HG03280 (cell line): ENCODE measurements around the gene GNG11.
"Not testable (repeated sequence)": the region's sequence is repeated elsewhere in the genome, so short reads cannot be mapped to it uniquely, and the experiment has no call there.

ENCODE experiments used
- ATAC-seq: cut with Tn5 transposase; IDR thresholded peaks from one replicate; pipeline ENCODE4 v1.9.1; 2021; ENCODE audit warnings: mild to moderate bottlenecking, moderate library complexity; ENCODE audit not compliant: unreplicated experiment

GNG11 gene

GRCh38 chr7:93911242-93911641 lies 10.3 kb upstream of the GNG11 start:
- not testable (repeated sequence) for ATAC-seq

DNA sequence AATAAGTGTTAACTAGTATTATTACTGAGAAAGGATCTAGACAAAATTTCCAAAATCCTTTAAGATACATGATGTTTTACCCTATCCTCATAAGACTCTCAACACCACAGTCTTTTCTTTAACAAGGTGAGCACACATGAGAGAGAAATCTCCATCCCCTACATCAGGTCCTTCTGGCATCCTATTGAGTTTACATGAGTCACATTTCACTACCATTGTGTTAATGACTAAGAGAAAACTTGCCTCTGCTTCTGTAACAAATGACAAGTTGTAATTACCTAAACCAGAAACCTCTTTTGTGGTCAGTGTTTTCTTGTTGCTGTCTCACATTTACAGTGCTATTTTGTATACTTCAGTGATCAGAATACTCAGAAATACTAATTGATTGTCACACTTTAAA lies 9.9 kb upstream of the GNG11 start:
- peak; percentile 48 for ATAC-seq

- ATAC-seq: no peak
Measured at GRCh38 chr7:93913197-93913596, 8.3 kb upstream of the GNG11 start.

DNA sequence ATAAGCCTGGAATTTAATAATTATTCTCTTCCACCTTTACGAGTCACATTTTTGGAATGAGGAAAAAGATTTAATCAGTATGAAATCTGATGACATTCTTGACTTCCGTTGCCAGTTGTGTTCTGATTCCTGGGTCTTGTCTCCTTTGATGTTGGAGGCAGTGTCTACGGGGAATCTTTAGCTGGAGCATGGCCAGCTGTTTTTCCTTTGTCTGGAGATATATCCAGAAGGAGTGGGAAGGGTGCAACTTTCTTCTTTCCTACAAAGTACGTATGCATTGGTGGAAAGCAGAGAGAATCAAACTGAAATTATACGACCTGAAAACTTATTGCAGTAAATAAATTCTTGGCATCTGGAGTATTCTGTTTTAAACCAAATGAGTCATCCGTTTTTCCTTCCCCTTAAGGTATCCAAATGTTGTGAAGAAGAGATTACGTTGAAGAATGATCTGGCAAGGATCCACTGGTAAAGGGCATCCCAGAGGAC lies 6.9 kb upstream of the GNG11 start:
- ATAC-seq: no peak

DNA sequence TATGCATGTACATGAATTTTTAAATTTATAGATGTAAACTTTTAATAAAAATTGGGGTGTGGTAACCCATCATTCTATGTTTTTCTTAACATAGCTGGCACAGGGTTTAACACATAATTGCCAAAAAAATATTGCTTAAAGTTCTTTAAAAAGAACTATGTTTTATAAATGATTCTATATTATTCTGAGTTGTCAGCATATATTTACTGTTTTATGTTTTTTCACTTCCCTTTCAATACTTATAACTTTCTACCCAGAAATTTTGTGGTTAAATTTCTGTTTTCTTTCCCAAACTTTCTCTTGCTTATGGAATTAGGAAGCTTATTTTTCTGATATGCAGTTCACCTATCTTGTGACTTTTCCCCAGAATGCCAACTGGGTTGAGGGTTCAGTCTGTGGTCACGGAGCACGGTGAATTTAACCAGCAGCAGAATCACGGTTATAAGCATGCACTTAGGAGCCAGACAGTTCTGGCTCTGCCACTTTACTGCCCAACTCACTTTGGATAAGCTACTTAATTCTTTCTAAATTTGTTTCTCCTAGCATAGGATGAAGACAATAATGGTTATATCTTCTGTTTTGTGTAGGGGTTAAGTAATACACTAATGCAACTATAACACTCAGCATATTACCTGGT lies 6.2 kb upstream of the GNG11 start:
- not testable (repeated sequence) for ATAC-seq

GRCh38 chr7:93915888-93916287 lies 5.6 kb upstream of the GNG11 start:
- peak; percentile 42 for ATAC-seq

DNA sequence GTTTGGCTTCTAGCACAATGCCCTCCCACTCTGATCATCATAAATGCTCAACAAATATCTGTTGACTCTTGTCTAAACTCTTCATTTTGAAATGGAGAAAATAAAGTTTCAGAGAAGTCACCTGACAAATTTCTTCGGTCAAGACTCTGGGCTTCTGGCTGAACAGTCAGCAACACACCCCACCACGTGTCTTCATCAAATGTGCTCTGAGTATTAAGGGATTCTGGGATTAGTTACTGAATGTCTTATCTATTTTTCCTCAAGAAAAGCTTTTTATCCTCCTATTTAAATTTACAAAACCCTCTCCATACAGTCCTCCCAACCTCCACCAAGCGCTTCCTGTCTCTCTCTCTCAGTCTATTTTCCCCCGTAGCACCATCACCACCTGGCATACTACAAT lies 5.2 kb upstream of the GNG11 start:
- ATAC-seq: not testable (repeated sequence)

DNA sequence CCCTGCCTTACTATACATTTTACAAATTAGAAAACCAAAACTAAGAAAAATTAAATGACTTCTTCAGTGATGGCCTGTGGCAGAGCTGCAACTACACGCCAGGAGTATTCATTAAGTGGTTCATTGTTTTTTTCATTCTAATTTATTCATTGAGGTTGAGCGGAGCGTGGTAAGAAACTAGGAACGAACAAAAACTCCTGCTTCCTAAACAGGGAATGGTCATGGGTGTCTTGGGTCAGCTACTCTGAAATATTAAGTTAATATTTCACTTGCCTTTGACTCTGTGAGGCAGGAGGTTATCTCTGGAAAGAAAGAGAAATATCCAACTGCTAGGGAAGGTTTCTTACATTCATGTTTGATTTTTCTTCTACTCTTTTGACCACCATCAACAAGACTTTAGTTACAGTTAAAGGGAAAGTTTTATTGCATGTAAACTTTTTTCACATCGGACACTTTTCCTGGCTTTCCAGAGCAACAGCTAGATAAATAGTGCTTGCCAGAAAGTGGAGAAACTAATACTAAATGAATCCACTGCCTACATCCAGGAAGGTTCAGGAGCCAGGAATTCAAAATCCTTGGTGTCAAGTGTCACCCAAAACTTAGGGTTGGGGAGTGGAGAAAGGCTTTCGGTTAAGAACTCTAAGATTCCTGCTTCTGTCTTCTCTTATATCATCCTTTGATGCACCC lies 896 bp upstream of the GNG11 start:
- ATAC-seq: no peak

DNA sequence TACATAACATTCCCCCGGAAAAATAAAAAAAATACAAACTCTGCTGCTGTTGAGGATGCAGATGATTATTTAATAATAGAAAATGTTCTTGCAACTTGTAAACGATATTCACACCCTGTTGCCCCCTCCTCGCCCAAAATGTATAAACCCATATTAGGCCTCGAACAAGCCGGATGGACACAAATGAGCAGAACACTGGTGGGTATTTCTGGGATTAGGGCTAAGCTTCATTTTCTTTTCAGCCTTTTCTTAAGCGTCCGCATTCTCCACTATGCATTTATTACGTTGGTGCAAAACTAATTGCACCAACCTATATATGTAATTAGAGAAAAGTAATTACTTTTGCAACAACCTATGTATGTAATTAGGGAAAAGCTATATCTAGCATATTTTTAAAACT lies 349 bp upstream of the GNG11 start:
- no peak for ATAC-seq

- ATAC-seq: no peak
Measured at GRCh38 chr7:93923296-93923695, 1.8 kb downstream of the GNG11 start.

DNA sequence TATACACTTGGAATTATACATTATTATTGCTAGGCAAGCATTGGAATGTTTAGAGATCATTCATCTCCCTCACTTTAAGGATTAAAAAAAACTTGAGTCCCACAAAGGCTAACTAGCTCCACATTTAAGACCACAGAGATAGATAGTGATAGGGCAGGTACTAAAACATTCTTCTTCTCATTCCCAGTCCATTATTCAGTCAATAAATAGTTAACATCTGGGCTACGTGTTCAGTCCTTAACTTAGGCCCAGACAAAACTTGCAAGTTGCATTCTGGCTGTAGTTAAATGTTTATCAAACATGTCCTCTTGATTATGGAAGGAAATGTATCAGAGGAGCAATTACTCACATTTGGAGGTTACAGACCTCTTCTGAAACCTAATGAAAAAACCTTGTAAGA lies 2.4 kb downstream of the GNG11 start:
- ATAC-seq: no peak

- no peak for ATAC-seq
Measured at GRCh38 chr7:93926800-93927199, 5.3 kb downstream of the GNG11 start.

GRCh38 chr7:93927585-93927984 lies 6.0 kb downstream of the GNG11 start:
- no peak for ATAC-seq

- ATAC-seq: no peak
Measured at GRCh38 chr7:93931655-93932054, 10.1 kb downstream of the GNG11 start.

DNA sequence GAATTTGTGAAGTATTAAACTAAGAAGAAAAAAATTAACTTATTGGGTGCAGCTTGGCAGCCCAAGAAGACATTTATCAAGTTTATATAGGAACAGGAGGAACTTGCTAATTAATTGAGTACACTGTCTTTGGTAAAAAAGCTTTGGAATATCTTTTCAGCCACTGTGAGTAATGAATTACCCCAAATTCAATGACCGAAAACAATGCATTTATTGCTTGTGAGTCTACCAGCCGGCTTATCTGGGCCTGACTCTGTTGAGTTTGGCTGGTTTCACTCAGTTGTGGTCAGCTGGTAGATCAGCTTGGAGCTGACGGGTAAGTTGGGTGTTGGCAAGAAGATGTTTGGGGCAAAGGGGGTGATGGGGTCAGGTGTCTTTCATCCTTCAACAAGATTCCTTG lies 11.6 kb downstream of the GNG11 start:
- ATAC-seq: no peak

DNA sequence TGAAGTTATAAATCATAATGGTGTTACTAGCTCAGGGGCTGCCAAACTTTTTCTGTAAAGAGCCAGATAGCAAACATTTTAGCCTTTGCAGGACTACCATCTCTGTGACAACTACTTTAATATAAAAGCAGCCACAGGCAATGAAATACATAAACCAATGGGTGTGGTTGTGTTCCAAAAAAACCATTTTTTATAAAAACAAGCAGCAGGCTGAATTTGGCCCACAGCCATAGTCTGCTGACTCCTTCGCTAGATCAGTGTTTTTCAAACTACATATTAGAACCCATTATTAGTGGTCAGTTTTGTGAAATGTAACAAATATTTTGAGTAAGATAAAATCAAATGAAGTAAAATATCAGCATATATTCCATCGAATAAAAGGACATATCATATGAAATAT lies 13.6 kb downstream of the GNG11 start:
- no peak for ATAC-seq

DNA sequence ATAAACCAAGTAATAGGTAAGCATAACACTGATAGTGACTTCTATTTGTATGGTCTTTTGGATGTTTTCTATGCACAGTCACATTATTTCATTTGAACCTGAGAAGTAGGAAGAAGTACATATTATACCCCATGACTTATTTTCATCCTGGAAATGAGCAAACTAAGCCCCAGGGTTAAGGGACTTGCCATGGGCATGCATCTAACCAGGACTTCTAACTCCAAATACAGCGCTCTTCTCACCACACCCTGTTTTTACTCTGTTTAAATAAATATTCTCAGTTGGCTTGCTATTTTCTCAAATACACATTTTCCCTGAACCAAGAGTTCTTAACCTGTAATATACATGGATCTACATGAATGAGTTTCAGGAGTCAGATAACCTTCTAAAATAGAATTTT lies 16.3 kb downstream of the GNG11 start:
- ATAC-seq: no peak

DNA sequence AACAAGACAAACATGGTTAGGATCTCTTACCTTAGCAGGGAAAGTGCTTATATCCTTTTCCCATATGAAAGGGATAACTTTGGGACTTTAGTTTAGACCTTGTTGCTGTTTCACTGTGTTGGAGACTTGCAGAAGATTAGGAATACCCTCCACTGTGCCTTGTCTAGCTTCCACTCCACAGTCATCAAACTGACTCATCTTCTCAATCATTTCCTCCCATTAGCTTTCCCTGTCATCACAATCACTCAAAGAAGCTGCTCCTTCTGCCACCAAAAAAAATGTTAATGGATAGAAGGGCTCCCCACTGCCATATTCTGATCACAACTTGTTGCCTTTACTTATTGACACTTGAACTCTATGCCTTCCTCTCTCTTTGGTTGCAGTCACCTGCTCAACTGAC lies 16.8 kb downstream of the GNG11 start:
- no peak for ATAC-seq

DNA sequence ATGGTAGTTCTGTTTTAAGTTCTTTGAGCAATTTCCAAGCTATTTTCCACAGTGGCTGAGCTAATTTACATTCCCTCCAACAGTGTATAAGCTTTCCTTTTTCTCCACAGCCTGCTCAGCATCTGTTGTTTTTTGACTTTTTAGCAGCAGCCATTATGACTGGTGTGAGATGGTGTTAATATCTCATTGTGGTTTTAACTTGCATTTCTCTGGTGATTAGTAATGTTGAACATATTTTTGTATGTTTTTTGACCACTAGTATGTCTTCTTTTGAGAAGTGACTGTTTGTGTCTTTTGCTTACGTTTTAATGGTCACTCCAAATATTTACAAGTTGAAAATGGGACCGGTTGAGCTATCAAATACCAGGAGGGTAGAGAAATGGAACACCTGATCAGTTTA lies 20.4 kb downstream of the GNG11 start:
- no peak for ATAC-seq

- no peak for ATAC-seq
Measured at GRCh38 chr7:93943816-93944540, 22.4 kb downstream of the GNG11 start.

- no peak for ATAC-seq
Measured at GRCh38 chr7:93944673-93945072, 23.1 kb downstream of the GNG11 start.

DNA sequence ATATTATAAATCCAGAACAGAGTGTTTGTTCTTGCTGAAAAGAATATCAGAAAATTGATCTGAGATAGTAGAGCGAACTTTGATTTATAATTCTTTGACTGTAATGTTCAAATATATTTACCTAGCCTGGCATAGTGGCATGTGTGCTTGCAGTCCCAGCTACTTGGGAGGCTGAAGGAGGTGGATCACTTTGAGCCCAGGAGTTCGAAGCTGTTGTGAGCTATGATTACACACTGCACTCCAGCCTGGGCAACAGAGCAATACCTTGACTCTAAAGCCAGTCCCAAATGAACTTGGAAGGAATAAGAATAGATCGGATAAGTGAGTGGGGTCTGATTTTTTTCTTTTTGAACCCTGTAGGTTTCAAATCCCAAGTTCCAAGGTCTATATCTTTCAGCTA lies 23.5 kb downstream of the GNG11 start:
- ATAC-seq: no peak
